CD4-positive, alpha-beta T cell (primary cell): ENCODE measurements around the gene PCDHGA9. TPM values are rescaled to one million over a fixed set of nuclear protein-coding genes. Genes with fewer than 3 reads are reported as not detected.

Experiments
- ATAC-seq: fragments of 200-7000 bp; cut with Tn5 transposase; one replicate; pipeline ENCODE4 v1.10.0; 2022; ENCODE audit warnings: mild to moderate bottlenecking; ENCODE audit not compliant: poor library complexity
- CTCF ChIA-PET: fragments of 350-600 bp; sonication (Branson Sonifier 250); formaldehyde crosslinking; loops from one replicate; lab custom pipeline; 2021; ENCODE audit warnings: antibody characterized with exemption, inconsistent platforms; lab: Charles Lee
- POLR2A ChIA-PET: fragments of 350-600 bp; sonication (Branson Sonifier 250); formaldehyde crosslinking; loops from one replicate; lab custom pipeline; 2021; ENCODE audit warnings: antibody characterized with exemption, inconsistent platforms; lab: Charles Lee
- DNase-seq, 14 experiments: peaks; one replicate each; pipeline ENCODE4 v3.0.0-alpha.2; 2013 to 2020; ENCODE audit warnings: mixed read lengths in 2 of 14
- H3K27ac ChIP-seq, 2 donors: one replicate each; pipeline versions ENCODE4 v1.5.1 to v1.7.0; 2013; ENCODE audit warnings: low read length in 2 of 2, low read depth in 1 of 2, mild to moderate bottlenecking in 1 of 2
- H3K27me3 ChIP-seq, 2 experiments: 1 replicate in 1 of 2; 2 replicates in 1 of 2; pipeline versions ENCODE4 v1.6.1 to v1.7.0; 2013; ENCODE audit warnings: low read length in 2 of 2, control low read depth in 1 of 2, mild to moderate bottlenecking in 1 of 2, moderate library complexity in 1 of 2; ENCODE audit not compliant: insufficient read depth in 2 of 2, control insufficient read depth in 1 of 2
- H3K36me3 ChIP-seq: one replicate; pipeline ENCODE4 v1.6.1; 2013; ENCODE audit warnings: low read length, control low read depth; ENCODE audit not compliant: insufficient read depth
- H3K4me1 ChIP-seq: one replicate; pipeline ENCODE4 v1.6.1; 2013; ENCODE audit warnings: low read length, control low read depth; ENCODE audit not compliant: insufficient read depth
- H3K4me3 ChIP-seq: one replicate; pipeline ENCODE4 v1.5.1; 2013; ENCODE audit warnings: mild to moderate bottlenecking, low read length, moderate library complexity
- H3K9me3 ChIP-seq, 2 experiments: 1 replicate in 1 of 2; 2 replicates in 1 of 2; pipeline versions ENCODE4 v1.6.1 to v1.7.0; 2013; ENCODE audit warnings: low read length in 2 of 2, mild to moderate bottlenecking in 2 of 2, control low read depth in 1 of 2, moderate library complexity in 1 of 2; ENCODE audit not compliant: control insufficient read depth in 1 of 2, insufficient read depth in 1 of 2
- H3K27ac Mint-ChIP-seq: one replicate; pipeline ENCODE4 v1.8.0; 2020; ENCODE audit warnings: mixed read lengths
- H3K27me3 Mint-ChIP-seq: one replicate; pipeline ENCODE4 v1.8.0; 2021; ENCODE audit warnings: mixed read lengths
- H3K36me3 Mint-ChIP-seq: one replicate; pipeline ENCODE4 v1.8.0; 2021; ENCODE audit warnings: low read depth, mixed read lengths
- H3K4me1 Mint-ChIP-seq: one replicate; pipeline ENCODE4 v1.8.0; 2021; ENCODE audit warnings: low read depth, mixed read lengths
- H3K4me3 Mint-ChIP-seq: one replicate; pipeline ENCODE4 v1.8.0; 2020; ENCODE audit warnings: mild to moderate bottlenecking, mixed read lengths
- H3K9me3 Mint-ChIP-seq: one replicate; pipeline ENCODE4 v1.8.0; 2020; ENCODE audit warnings: mixed read lengths
- CTCF ChIP-seq: fragments of 200-600 bp; IDR thresholded peaks from one replicate; pipeline ENCODE4 v1.8.0; 2022; ENCODE audit warnings: antibody characterized with exemption, mild to moderate bottlenecking
- intact Hi-C, 2 experiments: fragments of 100-400 bp; cut with DNase I in 1 of 2; cut with micrococcal nuclease in 1 of 2; formaldehyde crosslinking; loops; one replicate each; pipeline versions ENCODE4 v1.15.1 to v1.9.0; 2023 to 2025; cut with DNase I, micrococcal nuclease
- total RNA-seq, 174 experiments: library from RNA in 2 of 174; stranded (reverse) in 2 of 174; gene quantifications; one replicate each; pipeline ENCODE4 v1.2.3 and lab custom pipeline; 2021 to 2026

PCDHGA9 gene
- total RNA-seq, 2 experiments from 2014 or later = not detected

- peaks cover 6% of the 10 kb centered on the region for H3K4me1 Mint-ChIP-seq
- TF ChIP-seq CTCF = no peak
- H3K4me1 ChIP-seq = peaks cover 11% of the 10 kb centered on the region
- intact Hi-C loops = no loop called here
- H3K27ac ChIP-seq = no peak within 1 kb of the TSS
- peak within 1 kb of the TSS; percentile 11 for H3K4me3 ChIP-seq
- peaks cover 48% of the 10 kb centered on the region for H3K36me3 Mint-ChIP-seq
- peak within 1 kb of the TSS; percentile 79 for H3K4me3 Mint-ChIP-seq
- ATAC-seq = no peak
- no peaks in the 10 kb centered on the region for H3K36me3 ChIP-seq
- peak in 4 of 14 experiments; percentile 44 to 59 (median 48) for DNase-seq
- no peak within 1 kb of the TSS for H3K27ac Mint-ChIP-seq
- peaks cover 51 to 59% of the 10 kb centered on the region in 2 experiments for H3K9me3 ChIP-seq
- H3K27me3 Mint-ChIP-seq = peaks cover 89% of the 10 kb centered on the region
- ChIA-PET POLR2A (interaction anchor here (0.9 kb wide), 1 partner anchor 92 kb away, joined by 3 read pairs; no protein-coding TSS in a partner anchor), CTCF (interaction anchor here (0.6 to 2.4 kb wide), 7 partner anchors 9 to 143 kb away, joined by 3 to 9 read pairs (median 5); partner anchors contain the start of genes PCDHGA10, PCDHGA5 and PCDHGB6)
- H3K9me3 Mint-ChIP-seq = peaks cover 27% of the 10 kb centered on the region
- peaks cover 57 to 92% of the 10 kb centered on the region in 2 experiments for H3K27me3 ChIP-seq
Measured at GRCh38 chr5:141420855-141421488, 18.4 kb downstream of the PCDHGA9 start, which contains the start of gene PCDHGA11. Gene PCDHGA11 (plus strand): TSS chr5:141421051. CDS start chr5:141421228, 177 bp downstream.

GRCh38 chr5:141421489-141421855 is 18.9 kb downstream of the PCDHGA9 start:
- Mint-ChIP-seq H3K36me3 (peaks cover 44% of the 10 kb centered on the region), H3K27me3 (peaks cover 89% of the 10 kb centered on the region), H3K27ac (no peak overlapping the region), H3K4me1 (peaks cover 6% of the 10 kb centered on the region), H3K4me3 (peak overlapping the region; percentile 23), H3K9me3 (peaks cover 24% of the 10 kb centered on the region)
- peaks cover 11% of the 10 kb centered on the region for H3K4me1 ChIP-seq
- intact Hi-C loops = no loop called here
- ChIA-PET POLR2A (interaction anchor here (0.9 kb wide), 1 partner anchor 92 kb away, joined by 3 read pairs; no protein-coding TSS in a partner anchor), CTCF (interaction anchor here (0.6 to 2.4 kb wide), 6 partner anchors 9 to 143 kb away, joined by 3 to 9 read pairs (median 6); partner anchors contain the start of genes PCDHGA10, PCDHGA5 and PCDHGB6)
- no peak overlapping the region for H3K27ac ChIP-seq
- peaks cover 62 to 92% of the 10 kb centered on the region in 2 experiments for H3K27me3 ChIP-seq
- no peak for TF ChIP-seq CTCF
- ATAC-seq (no peak), DNase-seq (no peak)
- H3K36me3 ChIP-seq = no peaks in the 10 kb centered on the region
- H3K9me3 ChIP-seq = peaks cover 55 to 61% of the 10 kb centered on the region in 2 experiments
- H3K4me3 ChIP-seq = peak overlapping the region; percentile 11

GRCh38 chr5:141422742-141423291 is 20.2 kb downstream of the PCDHGA9 start:
- Histone ChIP-seq H3K4me3 (no peak overlapping the region), H3K27me3 (peaks cover 70 to 92% of the 10 kb centered on the region in 2 experiments), H3K27ac (no peak overlapping the region), H3K9me3 (peaks cover 56 to 67% of the 10 kb centered on the region in 2 experiments), H3K4me1 (peaks cover 7% of the 10 kb centered on the region), H3K36me3 (no peaks in the 10 kb centered on the region)
- intact Hi-C loops = no loop called here
- ChIA-PET CTCF (no interaction called here), POLR2A (no interaction called here)
- DNase-seq (no peak), ATAC-seq (no peak)
- H3K9me3 Mint-ChIP-seq = peaks cover 23% of the 10 kb centered on the region
- H3K27me3 Mint-ChIP-seq = peaks cover 88% of the 10 kb centered on the region
- H3K4me3 Mint-ChIP-seq = no peak overlapping the region
- H3K36me3 Mint-ChIP-seq = peaks cover 39% of the 10 kb centered on the region
- no peak for TF ChIP-seq CTCF
- H3K4me1 Mint-ChIP-seq = peaks cover 6% of the 10 kb centered on the region
- no peak overlapping the region for H3K27ac Mint-ChIP-seq
